Chondrocyte (in vitro differentiated cells): ENCODE data around the gene CLEC16A. TPM values are rescaled to one million over a fixed set of nuclear protein-coding genes. Genes with fewer than 3 reads are reported as not detected.

Experiments
- DNase-seq: peaks from one replicate; pipeline ENCODE4 v3.0.0; 2021; ENCODE audit warnings: mixed read lengths, low spot score
- H3K27ac Mint-ChIP-seq: one replicate; pipeline ENCODE4 v1.8.0; 2021; ENCODE audit warnings: mild to moderate bottlenecking, moderate library complexity, mixed read lengths; ENCODE audit not compliant: unreplicated experiment
- H3K27me3 Mint-ChIP-seq: 2 replicates; pipeline ENCODE4 v1.8.0; 2021; ENCODE audit warnings: low read depth, mixed read lengths
- H3K36me3 Mint-ChIP-seq: 2 replicates; pipeline ENCODE4 v1.8.0; 2021; ENCODE audit warnings: low read depth, mixed read lengths
- H3K4me1 Mint-ChIP-seq: 2 replicates; pipeline ENCODE4 v1.8.0; 2021; ENCODE audit warnings: low read depth, mild to moderate bottlenecking, mixed read lengths
- H3K4me3 Mint-ChIP-seq: one replicate; pipeline ENCODE4 v1.8.0; 2021; ENCODE audit warnings: mild to moderate bottlenecking, moderate library complexity, mixed read lengths; ENCODE audit not compliant: unreplicated experiment
- H3K9me3 Mint-ChIP-seq: 2 replicates; pipeline ENCODE4 v1.8.0; 2021; ENCODE audit warnings: low read depth, mixed read lengths
- CTCF ChIP-seq: fragments of 200-600 bp; sonication (generic); IDR thresholded peaks from 2 replicates; pipeline ENCODE4 v1.5.0; 2021; ENCODE audit warnings: antibody characterized with exemption, mild to moderate bottlenecking, moderate library complexity
- total RNA-seq: library from RNA; stranded (reverse); gene quantifications from 3 replicates; pipeline ENCODE4 v1.2.1, GENCODE V29; 2021

The CLEC16A gene
- total RNA-seq, 1 donor from 2014 or later: 17.9 TPM

GRCh38 chr16:11074131-11074530 lies 129.8 kb downstream of the CLEC16A start:
- Mint-ChIP-seq H3K27me3 (no peaks in the 10 kb centered on the region), H3K4me1 (peaks cover 41% of the 10 kb centered on the region), H3K4me3 (no peak overlapping the region), H3K27ac (no peak overlapping the region), H3K9me3 (no peaks in the 10 kb centered on the region), H3K36me3 (peaks cover 22% of the 10 kb centered on the region)
- TF ChIP-seq CTCF: no peak
- DNase-seq: no peak

- Mint-ChIP-seq H3K27me3 (no peaks in the 10 kb centered on the region), H3K36me3 (peaks cover 20% of the 10 kb centered on the region), H3K9me3 (no peaks in the 10 kb centered on the region), H3K4me3 (no peak overlapping the region), H3K27ac (no peak overlapping the region), H3K4me1 (peaks cover 52% of the 10 kb centered on the region)
- no peak for TF ChIP-seq CTCF
- peak; percentile 33 for DNase-seq
These were observed 130.8 kb downstream of the CLEC16A start for GRCh38 chr16:11075163-11075562.

GRCh38 chr16:11076259-11077018 lies 132.1 kb downstream of the CLEC16A start:
- Mint-ChIP-seq H3K27me3 (no peaks in the 10 kb centered on the region), H3K4me1 (peaks cover 62% of the 10 kb centered on the region), H3K36me3 (peaks cover 13% of the 10 kb centered on the region), H3K9me3 (no peaks in the 10 kb centered on the region), H3K27ac (no peak overlapping the region), H3K4me3 (no peak overlapping the region)
- DNase-seq: no peak
- TF ChIP-seq CTCF: no peak

GRCh38 chr16:11078812-11079459 lies 134.6 kb downstream of the CLEC16A start:
- Mint-ChIP-seq H3K9me3 (no peaks in the 10 kb centered on the region), H3K4me1 (peaks cover 67% of the 10 kb centered on the region), H3K4me3 (no peak overlapping the region), H3K27ac (peak overlapping the region; percentile 90), H3K36me3 (peaks cover 2% of the 10 kb centered on the region), H3K27me3 (no peaks in the 10 kb centered on the region)
- no peak for TF ChIP-seq CTCF
- peak; percentile 59 for DNase-seq

GRCh38 chr16:11079652-11080187 lies 135.4 kb downstream of the CLEC16A start:
- no peaks in the 10 kb centered on the region for H3K9me3 Mint-ChIP-seq
- peaks cover 67% of the 10 kb centered on the region for H3K4me1 Mint-ChIP-seq

More at GRCh38 chr16:11079652-11080187, 135.4 kb downstream of the CLEC16A start:
- H3K27ac Mint-ChIP-seq: peak overlapping the region; percentile 90
- H3K4me3 Mint-ChIP-seq: peak overlapping the region; percentile 5
- no peaks in the 10 kb centered on the region for H3K27me3 Mint-ChIP-seq
- DNase-seq: peak; percentile 59
- peaks cover 2% of the 10 kb centered on the region for H3K36me3 Mint-ChIP-seq
- TF ChIP-seq CTCF: no peak
